Endothelial cell (in vitro differentiated cells): Measurements from ENCODE around the gene MBNL2. TPM values are rescaled to one million over a fixed set of nuclear protein-coding genes. Genes with fewer than 3 reads are reported as not detected.

Experiments used
- DNase-seq: peaks from one replicate; pipeline ENCODE4 v3.0.0; 2021; ENCODE audit warnings: low spot score
- H3K27ac Mint-ChIP-seq: one replicate; pipeline ENCODE4 v1.8.0; 2021; ENCODE audit warnings: mixed read lengths, inconsistent platforms; ENCODE audit not compliant: unreplicated experiment
- H3K27me3 Mint-ChIP-seq: one replicate; pipeline ENCODE4 v1.8.0; 2021; ENCODE audit warnings: mild to moderate bottlenecking, moderate library complexity, mixed read lengths, inconsistent platforms; ENCODE audit not compliant: unreplicated experiment
- H3K36me3 Mint-ChIP-seq: one replicate; pipeline ENCODE4 v1.8.0; 2021; ENCODE audit warnings: mild to moderate bottlenecking, low read depth, mixed read lengths, inconsistent platforms; ENCODE audit not compliant: unreplicated experiment
- H3K4me1 Mint-ChIP-seq: one replicate; pipeline ENCODE4 v1.8.0; 2021; ENCODE audit warnings: mild to moderate bottlenecking, mixed read lengths, inconsistent platforms; ENCODE audit not compliant: unreplicated experiment
- H3K4me3 Mint-ChIP-seq: one replicate; pipeline ENCODE4 v1.8.0; 2021; ENCODE audit warnings: mild to moderate bottlenecking, mixed read lengths, inconsistent platforms; ENCODE audit not compliant: unreplicated experiment
- H3K9me3 Mint-ChIP-seq: one replicate; pipeline ENCODE4 v1.8.0; 2021; ENCODE audit warnings: mixed read lengths, inconsistent platforms; ENCODE audit not compliant: unreplicated experiment
- total RNA-seq: library from RNA; stranded (reverse); fragmentation: NEBNext Ultra II Directional; extraction: Animal tissue kit (Norgen Biotek cat#: 25700); gene quantifications from one replicate; pipeline ENCODE4 v1.2.1, GENCODE V29; 2021; ENCODE audit not compliant: unreplicated experiment
- TF ChIP-seq, protein P1 (sequence below): fragments of 200-600 bp; sonication (generic); IDR thresholded peaks from one replicate; pipeline ENCODE4 v1.5.0; 2021; ENCODE audit warnings: antibody characterized with exemption; ENCODE audit not compliant: unreplicated experiment

The MBNL2 gene
- total RNA-seq, 1 donor from 2014 or later, result 137 TPM

DNA sequence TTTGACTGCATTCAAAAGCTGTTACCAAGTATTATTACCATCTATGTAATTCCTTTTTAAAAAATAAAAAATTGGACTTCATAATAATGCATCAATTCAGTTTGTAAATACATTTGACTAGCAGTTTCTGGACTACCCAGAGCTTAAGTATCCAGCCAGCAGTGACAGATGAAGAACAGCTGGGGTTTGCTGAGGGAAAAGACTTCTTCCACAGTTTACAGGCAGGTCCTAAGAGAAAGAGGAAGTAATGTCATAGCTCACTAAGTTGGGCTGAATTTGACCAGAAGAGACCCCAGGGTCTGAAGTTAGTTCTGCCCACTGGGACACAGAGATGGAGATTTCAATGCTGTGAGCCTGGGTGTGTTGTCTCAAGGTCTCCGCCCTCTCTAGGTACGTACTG, 96.4 kb downstream of the MBNL2 start:
- Mint-ChIP-seq H3K27ac (no peak overlapping the region), H3K27me3 (peaks cover 6% of the 10 kb centered on the region), H3K4me3 (peak overlapping the region; percentile 48), H3K4me1 (peaks cover 58% of the 10 kb centered on the region), H3K36me3 (peaks cover 46% of the 10 kb centered on the region), H3K9me3 (no peaks in the 10 kb centered on the region)
- TF ChIP-seq, protein P1, sequence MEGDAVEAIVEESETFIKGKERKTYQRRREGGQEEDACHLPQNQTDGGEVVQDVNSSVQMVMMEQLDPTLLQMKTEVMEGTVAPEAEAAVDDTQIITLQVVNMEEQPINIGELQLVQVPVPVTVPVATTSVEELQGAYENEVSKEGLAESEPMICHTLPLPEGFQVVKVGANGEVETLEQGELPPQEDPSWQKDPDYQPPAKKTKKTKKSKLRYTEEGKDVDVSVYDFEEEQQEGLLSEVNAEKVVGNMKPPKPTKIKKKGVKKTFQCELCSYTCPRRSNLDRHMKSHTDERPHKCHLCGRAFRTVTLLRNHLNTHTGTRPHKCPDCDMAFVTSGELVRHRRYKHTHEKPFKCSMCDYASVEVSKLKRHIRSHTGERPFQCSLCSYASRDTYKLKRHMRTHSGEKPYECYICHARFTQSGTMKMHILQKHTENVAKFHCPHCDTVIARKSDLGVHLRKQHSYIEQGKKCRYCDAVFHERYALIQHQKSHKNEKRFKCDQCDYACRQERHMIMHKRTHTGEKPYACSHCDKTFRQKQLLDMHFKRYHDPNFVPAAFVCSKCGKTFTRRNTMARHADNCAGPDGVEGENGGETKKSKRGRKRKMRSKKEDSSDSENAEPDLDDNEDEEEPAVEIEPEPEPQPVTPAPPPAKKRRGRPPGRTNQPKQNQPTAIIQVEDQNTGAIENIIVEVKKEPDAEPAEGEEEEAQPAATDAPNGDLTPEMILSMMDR, result no peak
- DNase-seq, result no peak

- Mint-ChIP-seq H3K27me3 (peaks cover 6% of the 10 kb centered on the region), H3K27ac (peak overlapping the region; percentile 55), H3K4me3 (peak overlapping the region; percentile 8), H3K36me3 (peaks cover 46% of the 10 kb centered on the region), H3K9me3 (peaks cover 4% of the 10 kb centered on the region), H3K4me1 (peaks cover 59% of the 10 kb centered on the region)
- TF ChIP-seq, protein P1, result no peak
- no peak for DNase-seq
These were observed 97.1 kb downstream of the MBNL2 start for GRCh38 chr13:97319113-97319720.

GRCh38 chr13:97321101-97321500, 99.0 kb downstream of the MBNL2 start:
- Mint-ChIP-seq H3K27me3 (peaks cover 6% of the 10 kb centered on the region), H3K36me3 (peaks cover 40% of the 10 kb centered on the region), H3K4me3 (no peak overlapping the region), H3K4me1 (peaks cover 54% of the 10 kb centered on the region), H3K9me3 (peaks cover 5% of the 10 kb centered on the region), H3K27ac (no peak overlapping the region)
- no peak for DNase-seq
- TF ChIP-seq, protein P1, result no peak

DNA sequence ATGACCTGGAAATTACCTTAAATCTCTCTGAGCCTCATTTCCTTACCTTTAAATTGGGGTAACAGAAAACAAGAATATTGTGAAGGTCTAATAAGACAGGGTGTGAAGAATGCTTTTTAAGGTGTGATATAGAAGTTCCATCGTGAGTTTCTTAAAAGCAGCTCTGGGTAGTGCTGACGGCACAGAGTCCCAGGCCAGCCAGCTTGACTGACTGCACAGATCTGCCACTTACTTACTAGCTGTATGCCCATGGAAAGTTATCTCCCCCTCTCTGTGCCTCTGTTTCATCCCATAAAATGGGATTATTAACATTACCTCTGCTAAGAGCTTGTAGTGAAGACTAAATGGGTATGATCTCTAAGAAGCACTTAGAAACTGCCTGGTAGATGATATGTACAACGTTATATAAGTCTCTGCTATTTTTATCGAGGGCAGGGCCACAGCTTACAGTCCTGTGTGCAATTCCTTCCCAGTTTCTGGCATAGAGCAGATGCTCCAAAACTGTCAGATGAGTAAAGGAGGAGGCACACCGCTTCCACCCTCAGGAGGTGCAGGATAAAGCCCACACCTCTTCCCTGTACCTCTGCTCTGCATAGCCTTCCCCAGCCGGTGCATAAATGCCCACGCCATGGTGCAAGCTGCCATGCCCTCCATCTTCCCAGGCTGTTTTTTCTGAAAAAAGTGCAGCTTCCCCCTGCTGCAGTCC, 99.6 kb downstream of the MBNL2 start:
- H3K36me3 Mint-ChIP-seq, result peaks cover 33% of the 10 kb centered on the region
- no peak for DNase-seq
- H3K27ac Mint-ChIP-seq, result no peak overlapping the region
- peaks cover 49% of the 10 kb centered on the region for H3K4me1 Mint-ChIP-seq
- TF ChIP-seq, protein P1, result no peak
- H3K27me3 Mint-ChIP-seq, result peaks cover 3% of the 10 kb centered on the region
- no peak overlapping the region for H3K4me3 Mint-ChIP-seq
- peaks cover 5% of the 10 kb centered on the region for H3K9me3 Mint-ChIP-seq

DNA sequence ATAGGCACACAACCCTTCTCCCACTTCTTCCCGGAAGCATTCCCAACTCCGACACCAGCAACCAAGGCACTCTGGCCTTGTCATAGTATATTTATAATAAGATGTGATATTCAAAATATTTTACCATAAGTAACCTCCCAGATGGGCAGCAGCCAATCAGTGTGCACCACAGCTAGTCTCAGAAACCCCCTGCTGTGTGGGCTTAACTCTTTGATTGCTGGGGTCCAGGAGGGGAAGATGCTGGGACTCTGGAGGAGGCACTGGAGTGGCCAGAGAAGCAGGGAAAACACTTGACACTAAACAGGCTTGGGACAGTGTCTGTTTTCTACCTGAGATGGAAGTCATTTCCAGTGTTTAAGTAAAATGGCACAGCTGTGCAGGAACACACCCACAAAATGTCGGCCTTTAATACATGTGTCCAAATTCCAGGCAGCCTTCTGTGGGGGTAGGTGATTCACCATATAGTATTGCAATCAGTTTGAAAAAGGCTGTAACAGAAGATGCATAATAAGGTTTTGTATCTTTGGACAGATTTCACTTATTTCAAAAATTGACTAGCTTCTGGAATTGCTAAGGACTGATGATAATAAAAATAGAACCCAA, 100.7 kb downstream of the MBNL2 start:
- H3K4me3 Mint-ChIP-seq, result no peak overlapping the region
- peaks cover 5% of the 10 kb centered on the region for H3K9me3 Mint-ChIP-seq
- peaks cover 28% of the 10 kb centered on the region for H3K36me3 Mint-ChIP-seq
- H3K4me1 Mint-ChIP-seq, result peaks cover 55% of the 10 kb centered on the region
- H3K27ac Mint-ChIP-seq, result peak overlapping the region; percentile 37
- TF ChIP-seq, protein P1, result no peak
- DNase-seq, result no peak
- peaks cover 1% of the 10 kb centered on the region for H3K27me3 Mint-ChIP-seq
